ENCODE measurements around the gene OR4N2.
"Not testable (repeated sequence)": the region's sequence is repeated elsewhere in the genome, so short reads cannot be mapped to it uniquely, and the experiment has no call there.

OR4N2 gene

DNA sequence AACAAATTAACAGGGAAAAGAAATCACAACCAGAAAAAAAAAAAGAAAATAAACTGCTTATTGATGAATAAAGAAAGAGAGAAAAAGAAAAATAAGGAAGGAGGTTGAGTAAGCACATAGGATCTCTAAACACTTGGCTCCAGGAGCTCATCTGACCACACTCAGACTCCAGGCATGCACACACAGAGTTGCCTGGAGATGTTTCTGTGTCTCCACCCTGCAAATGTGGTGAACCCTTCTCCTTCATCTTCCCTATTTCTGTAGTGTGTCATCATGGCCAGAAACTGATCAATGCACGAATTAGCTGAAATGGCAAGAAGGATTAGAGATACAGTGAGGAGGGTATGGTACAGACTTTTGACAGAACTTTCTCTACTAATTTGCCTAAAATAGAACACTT, 20.2 kb downstream of the OR4N2 start:
- TF ChIP-seq, protein P1, sequence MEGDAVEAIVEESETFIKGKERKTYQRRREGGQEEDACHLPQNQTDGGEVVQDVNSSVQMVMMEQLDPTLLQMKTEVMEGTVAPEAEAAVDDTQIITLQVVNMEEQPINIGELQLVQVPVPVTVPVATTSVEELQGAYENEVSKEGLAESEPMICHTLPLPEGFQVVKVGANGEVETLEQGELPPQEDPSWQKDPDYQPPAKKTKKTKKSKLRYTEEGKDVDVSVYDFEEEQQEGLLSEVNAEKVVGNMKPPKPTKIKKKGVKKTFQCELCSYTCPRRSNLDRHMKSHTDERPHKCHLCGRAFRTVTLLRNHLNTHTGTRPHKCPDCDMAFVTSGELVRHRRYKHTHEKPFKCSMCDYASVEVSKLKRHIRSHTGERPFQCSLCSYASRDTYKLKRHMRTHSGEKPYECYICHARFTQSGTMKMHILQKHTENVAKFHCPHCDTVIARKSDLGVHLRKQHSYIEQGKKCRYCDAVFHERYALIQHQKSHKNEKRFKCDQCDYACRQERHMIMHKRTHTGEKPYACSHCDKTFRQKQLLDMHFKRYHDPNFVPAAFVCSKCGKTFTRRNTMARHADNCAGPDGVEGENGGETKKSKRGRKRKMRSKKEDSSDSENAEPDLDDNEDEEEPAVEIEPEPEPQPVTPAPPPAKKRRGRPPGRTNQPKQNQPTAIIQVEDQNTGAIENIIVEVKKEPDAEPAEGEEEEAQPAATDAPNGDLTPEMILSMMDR (IDR thresholded peaks at IDR 0.05) = no peak
- H3K4me3 ChIP-seq (ENCODE audit: low read depth in 1 of 2, low read length in 1 of 2) = no peak overlapping the region
- no peaks in the 10 kb centered on the region for H3K4me1 ChIP-seq (ENCODE audit: control insufficient read depth in 1 of 2, insufficient read depth in 1 of 2, low read depth in 1 of 2, low read length in 1 of 2)
- no peaks in the 10 kb centered on the region for H3K36me3 ChIP-seq
- H3K9me3 ChIP-seq = no peaks in the 10 kb centered on the region
- no peak overlapping the region for H3K27ac ChIP-seq
- no peaks in the 10 kb centered on the region for H3K27me3 ChIP-seq

DNA sequence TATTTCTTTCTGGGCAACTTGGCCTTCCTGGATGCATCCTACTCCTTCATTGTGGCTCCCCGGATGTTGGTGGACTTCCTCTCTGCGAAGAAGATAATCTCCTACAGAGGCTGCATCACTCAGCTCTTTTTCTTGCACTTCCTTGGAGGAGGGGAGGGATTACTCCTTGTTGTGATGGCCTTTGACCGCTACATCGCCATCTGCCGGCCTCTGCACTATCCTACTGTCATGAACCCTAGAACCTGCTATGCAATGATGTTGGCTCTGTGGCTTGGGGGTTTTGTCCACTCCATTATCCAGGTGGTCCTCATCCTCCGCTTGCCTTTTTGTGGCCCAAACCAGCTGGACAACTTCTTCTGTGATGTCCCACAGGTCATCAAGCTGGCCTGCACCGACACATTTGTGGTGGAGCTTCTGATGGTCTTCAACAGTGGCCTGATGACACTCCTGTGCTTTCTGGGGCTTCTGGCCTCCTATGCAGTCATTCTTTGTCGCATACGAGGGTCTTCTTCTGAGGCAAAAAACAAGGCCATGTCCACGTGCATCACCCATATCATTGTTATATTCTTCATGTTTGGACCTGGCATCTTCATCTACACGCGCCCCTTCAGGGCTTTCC, 24.2 kb downstream of the OR4N2 start:
- H3K27ac ChIP-seq = not testable (repeated sequence)

DNA sequence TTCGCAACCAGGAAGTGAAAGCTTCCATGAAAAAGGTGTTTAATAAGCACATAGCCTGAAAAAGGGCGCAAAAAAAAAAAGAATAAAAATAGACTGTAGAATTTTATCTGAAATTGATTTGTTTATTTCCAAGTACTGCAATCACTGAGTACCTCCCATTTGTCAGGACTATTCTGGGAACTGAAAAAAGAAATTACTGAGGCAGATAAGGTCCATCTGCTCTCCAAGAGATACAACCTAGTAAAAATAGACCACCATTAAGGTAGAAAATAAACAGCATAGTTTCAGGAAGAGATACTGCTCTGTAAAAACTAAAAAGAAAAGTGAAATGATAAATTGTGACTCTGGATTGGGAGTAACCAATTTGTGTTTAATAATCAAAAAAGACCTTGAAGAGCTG, 24.7 kb downstream of the OR4N2 start:
- H3K27ac ChIP-seq = no peak overlapping the region
- TF ChIP-seq, protein P1 (IDR thresholded peaks at IDR 0.05) = no peak
- H3K4me1 ChIP-seq (ENCODE audit: control insufficient read depth in 1 of 2, insufficient read depth in 1 of 2, low read depth in 1 of 2, low read length in 1 of 2) = no peaks in the 10 kb centered on the region
- H3K4me3 ChIP-seq (ENCODE audit: low read depth in 1 of 2, low read length in 1 of 2) = no peak overlapping the region
- H3K36me3 ChIP-seq = no peaks in the 10 kb centered on the region
- H3K9me3 ChIP-seq = no peaks in the 10 kb centered on the region
- no peaks in the 10 kb centered on the region for H3K27me3 ChIP-seq

More for the DNA sequence above, 24.2 kb downstream of the OR4N2 start:
- H3K4me3 ChIP-seq (ENCODE audit: low read depth in 1 of 2, low read length in 1 of 2); H3K9me3 ChIP-seq; H3K27me3 ChIP-seq; H3K4me1 ChIP-seq (ENCODE audit: control insufficient read depth in 1 of 2, insufficient read depth in 1 of 2, low read depth in 1 of 2, low read length in 1 of 2); H3K36me3 ChIP-seq: not testable (repeated sequence)

DNA sequence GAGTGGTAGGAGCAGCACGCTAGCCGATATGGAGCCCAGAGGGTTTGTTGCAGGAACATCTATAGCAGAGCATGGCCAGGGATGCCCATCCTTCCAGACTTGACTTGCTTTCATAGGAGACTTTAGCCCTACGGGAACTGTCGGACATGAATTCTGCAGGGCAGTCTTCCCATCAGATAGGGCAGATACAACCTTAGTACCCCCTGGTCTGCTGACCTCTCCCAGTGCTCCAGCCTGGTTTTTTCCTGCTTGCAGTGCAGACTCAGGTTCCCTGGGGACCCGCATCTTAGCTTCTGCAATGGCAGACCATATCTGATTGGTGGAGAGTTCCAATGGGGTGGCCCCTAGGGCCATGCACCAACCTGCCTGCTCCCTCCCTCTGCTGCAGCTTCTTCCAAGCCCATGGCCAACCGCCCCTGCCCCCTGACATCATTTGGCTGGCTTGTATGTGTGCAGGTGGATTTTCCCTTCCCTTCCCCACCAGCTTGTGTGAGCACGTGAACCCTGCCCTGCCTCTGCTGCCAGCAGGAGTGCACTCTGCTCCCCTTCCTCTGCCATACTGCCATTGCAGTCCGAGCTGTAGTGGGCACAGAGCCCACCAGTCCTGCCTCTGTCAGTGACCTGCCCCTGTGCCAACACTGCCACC, 30.8 kb downstream of the OR4N2 start:
- H3K4me1 ChIP-seq (ENCODE audit: control insufficient read depth in 1 of 2, insufficient read depth in 1 of 2, low read depth in 1 of 2, low read length in 1 of 2); H3K27ac ChIP-seq; H3K9me3 ChIP-seq; H3K27me3 ChIP-seq; H3K4me3 ChIP-seq (ENCODE audit: low read depth in 1 of 2, low read length in 1 of 2); H3K36me3 ChIP-seq: not testable (repeated sequence)

DNA sequence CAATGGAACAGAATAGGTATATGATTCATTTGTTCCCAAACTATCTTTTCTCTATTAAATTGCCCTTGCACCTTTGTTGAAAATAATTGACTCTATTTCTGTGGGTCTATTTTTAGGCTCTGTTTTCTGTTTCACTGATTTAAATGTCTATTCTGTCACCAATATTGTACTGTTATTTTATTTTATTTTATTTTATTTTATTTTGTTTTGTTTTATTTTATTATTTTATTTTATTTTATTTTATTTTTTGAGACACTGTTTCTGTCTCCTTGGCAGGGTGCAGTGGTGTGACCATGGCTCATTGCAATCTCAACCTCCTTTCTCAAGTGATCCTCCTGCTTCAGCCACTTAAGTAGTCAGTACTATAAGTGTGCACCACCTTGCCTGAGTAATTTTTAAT, 34.9 kb downstream of the OR4N2 start:
- Histone ChIP-seq H3K4me1 (ENCODE audit: control insufficient read depth in 1 of 2, insufficient read depth in 1 of 2, low read depth in 1 of 2, low read length in 1 of 2) (no peaks in the 10 kb centered on the region), H3K27ac (no peak overlapping the region), H3K27me3 (no peaks in the 10 kb centered on the region), H3K4me3 (ENCODE audit: low read depth in 1 of 2, low read length in 1 of 2) (no peak overlapping the region), H3K9me3 (no peaks in the 10 kb centered on the region), H3K36me3 (no peaks in the 10 kb centered on the region)
- TF ChIP-seq, protein P1 (IDR thresholded peaks at IDR 0.05) = no peak

DNA sequence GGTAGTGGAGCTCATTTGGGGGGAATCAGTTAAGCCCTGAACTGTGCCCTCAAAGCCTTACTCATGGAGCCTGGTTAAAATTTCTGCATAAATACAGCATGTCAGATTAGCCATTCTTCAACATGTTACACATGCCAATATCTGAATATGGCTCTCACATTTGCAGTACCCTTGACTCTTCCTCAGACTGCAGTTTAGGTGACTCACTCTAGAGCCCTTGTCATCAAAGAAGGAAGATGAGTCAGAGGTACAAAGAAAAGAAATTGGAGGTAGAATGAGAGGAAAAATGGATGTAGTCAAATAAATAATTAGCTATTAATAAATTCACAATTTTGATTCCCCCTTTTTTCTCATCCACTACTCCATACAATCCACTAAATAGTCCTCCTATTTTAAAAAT, 47.8 kb downstream of the OR4N2 start:
- H3K36me3 ChIP-seq = no peaks in the 10 kb centered on the region
- H3K27ac ChIP-seq = no peak overlapping the region
- H3K9me3 ChIP-seq = no peaks in the 10 kb centered on the region
- H3K27me3 ChIP-seq = no peaks in the 10 kb centered on the region
- H3K4me1 ChIP-seq (ENCODE audit: control insufficient read depth in 1 of 2, insufficient read depth in 1 of 2, low read depth in 1 of 2, low read length in 1 of 2) = no peaks in the 10 kb centered on the region
- TF ChIP-seq, protein P1 (IDR thresholded peaks at IDR 0.05) = no peak
- no peak overlapping the region for H3K4me3 ChIP-seq (ENCODE audit: low read depth in 1 of 2, low read length in 1 of 2)

DNA sequence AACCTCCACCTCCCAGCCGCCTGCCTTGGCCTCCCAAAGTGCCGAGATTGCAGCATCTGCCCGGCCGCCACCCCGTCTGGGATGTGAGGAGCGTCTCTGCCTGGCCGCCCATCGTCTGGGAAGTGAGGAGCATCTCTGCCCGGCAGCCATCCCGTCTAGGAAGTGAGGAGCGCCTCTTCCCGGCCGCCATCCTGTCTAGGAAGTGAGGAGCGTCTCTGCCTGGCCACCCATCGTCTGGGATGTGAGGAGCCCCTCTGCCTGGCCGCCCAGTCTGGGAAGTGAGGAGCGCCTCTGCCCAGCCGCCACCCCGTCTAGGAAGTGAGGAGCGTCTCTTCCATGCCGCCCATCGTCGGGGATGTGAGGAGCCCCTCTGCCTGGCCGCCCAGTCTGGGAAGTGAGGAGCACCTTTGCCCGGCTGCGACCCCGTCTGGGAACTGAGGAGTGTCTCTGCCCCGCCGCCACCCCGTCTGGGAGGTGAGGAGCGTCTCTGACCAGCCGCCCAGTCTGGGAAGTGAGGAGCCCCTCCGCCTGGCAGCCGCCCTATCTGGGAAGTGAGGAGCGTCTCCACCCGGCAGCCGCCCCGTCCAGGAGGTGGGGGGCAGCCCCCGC, 62.6 kb downstream of the OR4N2 start:
- H3K27ac ChIP-seq; H3K4me1 ChIP-seq (ENCODE audit: control insufficient read depth in 1 of 2, insufficient read depth in 1 of 2, low read depth in 1 of 2, low read length in 1 of 2); H3K36me3 ChIP-seq; H3K27me3 ChIP-seq; H3K9me3 ChIP-seq; H3K4me3 ChIP-seq (ENCODE audit: low read depth in 1 of 2, low read length in 1 of 2): not testable (repeated sequence)

Data from neutrophil (primary cell).